Stimulated activated effector memory CD8-positive, alpha-beta T cell treated with anti-CD3 and anti-CD28 coated beads, Interleukin-12 subunit alpha, Interleukin-12 subunit beta, amount 100 ng/mL, for 72 hours (primary cell): ENCODE measurements around the gene BPGM.
"Not testable (repeated sequence)": the region's sequence is repeated elsewhere in the genome, so short reads cannot be mapped to it uniquely, and the experiment has no call there.

ENCODE experiments used
- ATAC-seq: fragments of 150-1000 bp; cut with Tn5 transposase; 2 replicates; pipeline ENCODE4 v1.10.0; 2021
- DNase-seq, 2 donors: peaks; one replicate each; pipeline ENCODE4 v3.0.0; 2021 to 2022; ENCODE audit warnings: low spot score in 2 of 2
- H3K27ac Mint-ChIP-seq: one replicate; pipeline ENCODE4 v1.8.0; 2022; ENCODE audit warnings: mild to moderate bottlenecking, mixed read lengths
- H3K36me3 Mint-ChIP-seq: one replicate; pipeline ENCODE4 v1.8.0; 2022; ENCODE audit warnings: mild to moderate bottlenecking, mixed read lengths
- H3K4me1 Mint-ChIP-seq: one replicate; pipeline ENCODE4 v1.8.0; 2022; ENCODE audit warnings: mixed read lengths
- H3K4me3 Mint-ChIP-seq: one replicate; pipeline ENCODE4 v1.8.0; 2022; ENCODE audit warnings: mild to moderate bottlenecking, mixed read lengths
- H3K9me3 Mint-ChIP-seq: one replicate; pipeline ENCODE4 v1.8.0; 2022; ENCODE audit warnings: mixed read lengths

The BPGM gene

GRCh38 chr7:134669845-134670373, 23.3 kb downstream of the BPGM start:
- peaks cover 30% of the 10 kb centered on the region for H3K4me1 Mint-ChIP-seq
- H3K4me3 Mint-ChIP-seq, result peak overlapping the region; percentile 36

GRCh38 chr7:134671609-134672008, 25.0 kb downstream of the BPGM start:
- no peak overlapping the region for H3K4me3 Mint-ChIP-seq
- DNase-seq (no peak), ATAC-seq (no peak)
- H3K36me3 Mint-ChIP-seq, result peaks cover 27% of the 10 kb centered on the region
- H3K27ac Mint-ChIP-seq, result peak overlapping the region; percentile 43
- H3K9me3 Mint-ChIP-seq, result no peaks in the 10 kb centered on the region
- H3K4me1 Mint-ChIP-seq, result peaks cover 34% of the 10 kb centered on the region

More at GRCh38 chr7:134669845-134670373, 23.3 kb downstream of the BPGM start:
- ATAC-seq (peak; percentile 86), DNase-seq (peak; percentile 17 to 69)
- Mint-ChIP-seq H3K27ac (peak overlapping the region; percentile 9), H3K9me3 (peaks cover under 1% of the 10 kb centered on the region), H3K36me3 (peaks cover 40% of the 10 kb centered on the region)

GRCh38 chr7:134674424-134674823, 27.8 kb downstream of the BPGM start:
- DNase-seq (no peak), ATAC-seq (no peak)
- Mint-ChIP-seq H3K9me3 (no peaks in the 10 kb centered on the region), H3K4me1 (peaks cover 21% of the 10 kb centered on the region), H3K27ac (no peak overlapping the region), H3K4me3 (no peak overlapping the region), H3K36me3 (peaks cover 26% of the 10 kb centered on the region)

- H3K4me3 Mint-ChIP-seq, result no peak overlapping the region
- ATAC-seq, result no peak
- H3K36me3 Mint-ChIP-seq, result peaks cover 37% of the 10 kb centered on the region
- H3K27ac Mint-ChIP-seq, result peak overlapping the region; percentile 80
- no peak for DNase-seq
- H3K9me3 Mint-ChIP-seq, result no peaks in the 10 kb centered on the region
- H3K4me1 Mint-ChIP-seq, result peaks cover 12% of the 10 kb centered on the region
Observed at GRCh38 chr7:134676743-134677142, 30.1 kb downstream of the BPGM start.

- Mint-ChIP-seq H3K4me1 (peaks cover 12% of the 10 kb centered on the region), H3K9me3 (no peaks in the 10 kb centered on the region), H3K4me3 (no peak overlapping the region), H3K27ac (peak overlapping the region; percentile 7), H3K36me3 (peaks cover 28% of the 10 kb centered on the region)
- no peak for DNase-seq
- no peak for ATAC-seq
Observed at GRCh38 chr7:134678115-134678514, 31.5 kb downstream of the BPGM start.

GRCh38 chr7:134679006-134679405, 32.4 kb downstream of the BPGM start:
- Mint-ChIP-seq H3K27ac (peak overlapping the region; percentile 7), H3K9me3 (no peaks in the 10 kb centered on the region), H3K36me3 (peaks cover 24% of the 10 kb centered on the region), H3K4me3 (no peak overlapping the region), H3K4me1 (peaks cover 12% of the 10 kb centered on the region)
- DNase-seq (no peak), ATAC-seq (no peak)

- no peak overlapping the region for H3K4me3 Mint-ChIP-seq
- ATAC-seq (no peak), DNase-seq (no peak)
- H3K9me3 Mint-ChIP-seq, result no peaks in the 10 kb centered on the region
- H3K27ac Mint-ChIP-seq, result no peak overlapping the region
- H3K4me1 Mint-ChIP-seq, result no peaks in the 10 kb centered on the region
- H3K36me3 Mint-ChIP-seq, result peaks cover 20% of the 10 kb centered on the region
Observed at GRCh38 chr7:134684165-134684564, 37.5 kb downstream of the BPGM start.

- Mint-ChIP-seq H3K9me3 (no peaks in the 10 kb centered on the region), H3K4me1 (no peaks in the 10 kb centered on the region), H3K4me3 (no peak overlapping the region), H3K27ac (no peak overlapping the region), H3K36me3 (peaks cover 9% of the 10 kb centered on the region)
- no peak for ATAC-seq
- no peak for DNase-seq
Observed at GRCh38 chr7:134685250-134685649, 38.6 kb downstream of the BPGM start.

- no peaks in the 10 kb centered on the region for H3K36me3 Mint-ChIP-seq
- no peaks in the 10 kb centered on the region for H3K9me3 Mint-ChIP-seq
- H3K4me3 Mint-ChIP-seq, result no peak overlapping the region
- no peaks in the 10 kb centered on the region for H3K4me1 Mint-ChIP-seq
- ATAC-seq (no peak), DNase-seq (no peak)
- H3K27ac Mint-ChIP-seq, result no peak overlapping the region
Observed at GRCh38 chr7:134686786-134687185, 40.1 kb downstream of the BPGM start.

- DNase-seq, ATAC-seq, H3K9me3 Mint-ChIP-seq, H3K36me3 Mint-ChIP-seq, H3K27ac Mint-ChIP-seq, H3K4me3 Mint-ChIP-seq, H3K4me1 Mint-ChIP-seq: not testable (repeated sequence)
Observed at GRCh38 chr7:134689550-134689949, 42.9 kb downstream of the BPGM start.

GRCh38 chr7:134690016-134690415, 43.4 kb downstream of the BPGM start:
- Mint-ChIP-seq H3K4me1 (no peaks in the 10 kb centered on the region), H3K4me3 (no peak overlapping the region), H3K9me3 (no peaks in the 10 kb centered on the region), H3K36me3 (no peaks in the 10 kb centered on the region), H3K27ac (no peak overlapping the region)
- DNase-seq (no peak), ATAC-seq (no peak)

GRCh38 chr7:134690614-134691504, 44.2 kb downstream of the BPGM start:
- H3K4me1 Mint-ChIP-seq, result no peaks in the 10 kb centered on the region
- H3K36me3 Mint-ChIP-seq, result no peaks in the 10 kb centered on the region
- H3K9me3 Mint-ChIP-seq, result no peaks in the 10 kb centered on the region
- H3K4me3 Mint-ChIP-seq, result no peak overlapping the region
- ATAC-seq (no peak), DNase-seq (no peak)
- H3K27ac Mint-ChIP-seq, result no peak overlapping the region

- Mint-ChIP-seq H3K9me3 (no peaks in the 10 kb centered on the region), H3K4me1 (no peaks in the 10 kb centered on the region), H3K27ac (no peak overlapping the region), H3K36me3 (no peaks in the 10 kb centered on the region), H3K4me3 (no peak overlapping the region)
- DNase-seq (no peak), ATAC-seq (no peak)
Observed at GRCh38 chr7:134691546-134692343, 45.1 kb downstream of the BPGM start.

- no peaks in the 10 kb centered on the region for H3K4me1 Mint-ChIP-seq
- no peak for ATAC-seq
Observed at GRCh38 chr7:134692344-134692705, 45.7 kb downstream of the BPGM start.

GRCh38 chr7:134693256-134693655, 46.6 kb downstream of the BPGM start:
- H3K4me3 Mint-ChIP-seq, result no peak overlapping the region
- no peaks in the 10 kb centered on the region for H3K9me3 Mint-ChIP-seq
- DNase-seq, result no peak
- no peak overlapping the region for H3K27ac Mint-ChIP-seq
- peak; percentile 96 for ATAC-seq
- H3K36me3 Mint-ChIP-seq, result no peaks in the 10 kb centered on the region
- no peaks in the 10 kb centered on the region for H3K4me1 Mint-ChIP-seq

More at GRCh38 chr7:134692344-134692705, 45.7 kb downstream of the BPGM start:
- DNase-seq, result no peak
- Mint-ChIP-seq H3K27ac (peak overlapping the region; percentile 10), H3K4me3 (no peak overlapping the region), H3K9me3 (no peaks in the 10 kb centered on the region), H3K36me3 (no peaks in the 10 kb centered on the region)
